SJSA1 (cell line): Measurements from ENCODE around the gene IFT122. TPM values are rescaled to one million over a fixed set of nuclear protein-coding genes. Genes with fewer than 3 reads are reported as not detected.
A peak's percentile ranks its signal among the peaks of the same experiment; 100 is the strongest.

Experiments used
- DNase-seq, 2 experiments: peaks; one replicate each; pipeline ENCODE4 v3.0.0-alpha.2; 2015 to 2020; ENCODE audit warnings: low spot score in 2 of 2, low read depth in 1 of 2
- H3K27ac ChIP-seq: fragments of 250-450 bp; sonication (Bioruptor Pico); 2 replicates; pipeline ENCODE4 v1.5.1; 2020; ENCODE audit warnings: mild to moderate bottlenecking, moderate library complexity
- H3K27me3 ChIP-seq: fragments of 250-450 bp; sonication (Bioruptor Pico); replicated peaks from 2 replicates; pipeline ENCODE4 v1.5.1; 2020; ENCODE audit warnings: mild to moderate bottlenecking, moderate library complexity
- H3K36me3 ChIP-seq: fragments of 250-450 bp; sonication (Bioruptor Pico); 2 replicates; pipeline ENCODE4 v1.5.1; 2020; ENCODE audit warnings: mild to moderate bottlenecking
- H3K4me1 ChIP-seq: fragments of 250-450 bp; sonication (Bioruptor Pico); replicated peaks from 2 replicates; pipeline ENCODE4 v1.6.1; 2021; ENCODE audit warnings: mild to moderate bottlenecking
- H3K4me3 ChIP-seq: fragments of 250-450 bp; sonication (Bioruptor Pico); 2 replicates; pipeline ENCODE4 v1.5.1; 2020; ENCODE audit warnings: mild to moderate bottlenecking
- H3K9me3 ChIP-seq: fragments of 250-450 bp; sonication (Bioruptor Pico); replicated peaks from 2 replicates; pipeline ENCODE4 v1.5.1; 2020; ENCODE audit warnings: mild to moderate bottlenecking
- total RNA-seq: library from RNA; depleted of rRNA; stranded (reverse); fragments of >200 nt; shearing (Covaris generic); gene quantifications from 2 replicates; pipeline ENCODE4 v1.2.3, GENCODE V29; 2014

Gene IFT122
- total RNA-seq, 1 experiment from 2014 or later: 13.3 TPM

DNA sequence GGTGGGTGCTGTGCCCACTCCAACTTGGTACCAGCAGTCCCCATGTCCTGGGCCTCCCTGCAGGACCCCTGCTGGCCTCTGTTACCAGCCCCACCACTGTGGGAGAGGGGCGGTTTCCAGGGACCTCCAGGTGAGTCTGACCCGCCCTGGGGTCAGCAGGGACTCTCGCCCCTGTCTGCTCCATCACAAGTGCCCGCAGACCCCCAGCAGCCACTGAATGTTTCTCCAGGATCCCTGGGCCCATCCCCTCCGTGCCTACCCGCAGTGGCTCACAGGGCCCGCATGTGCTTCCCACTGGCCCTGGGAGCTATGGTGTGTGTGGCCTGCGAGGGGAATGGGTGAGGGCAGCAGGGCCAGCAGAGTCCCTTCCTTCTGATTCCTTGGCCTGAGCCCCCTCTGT, 78.6 kb downstream of the IFT122 start:
- Histone ChIP-seq H3K4me3 (no peak overlapping the region), H3K27me3 (no peaks in the 10 kb centered on the region), H3K36me3 (peaks cover 3% of the 10 kb centered on the region; the same call in 1 of the 2 replicates), H3K27ac (no peak overlapping the region), H3K9me3 (no peaks in the 10 kb centered on the region), H3K4me1 (no peaks in the 10 kb centered on the region)
- no peak for DNase-seq

DNA sequence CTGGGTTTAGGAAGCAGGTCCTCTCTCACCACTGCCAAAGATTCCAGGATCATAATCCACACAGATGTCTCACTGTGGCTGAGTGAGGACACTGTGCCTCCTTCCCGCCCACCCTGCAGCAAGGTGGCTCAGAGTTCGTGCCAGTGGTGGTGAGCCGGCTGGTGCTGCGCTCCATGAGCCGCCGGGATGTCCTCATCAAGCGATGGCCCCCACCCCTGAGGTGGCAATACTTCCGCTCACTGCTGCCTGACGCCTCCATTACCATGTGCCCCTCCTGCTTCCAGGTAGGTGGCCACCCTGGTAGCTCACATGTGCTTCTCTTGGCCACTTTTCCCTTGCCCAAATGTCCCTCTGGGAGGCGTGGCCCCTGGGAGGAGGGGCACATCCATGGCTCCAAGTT, 79.4 kb downstream of the IFT122 start:
- H3K4me3 ChIP-seq: no peak overlapping the region
- no peaks in the 10 kb centered on the region for H3K27me3 ChIP-seq
- no peak overlapping the region for H3K27ac ChIP-seq
- DNase-seq: no peak
- no peaks in the 10 kb centered on the region; the same call in 1 of the 2 replicates for H3K36me3 ChIP-seq
- H3K9me3 ChIP-seq: no peaks in the 10 kb centered on the region
- H3K4me1 ChIP-seq: no peaks in the 10 kb centered on the region

DNA sequence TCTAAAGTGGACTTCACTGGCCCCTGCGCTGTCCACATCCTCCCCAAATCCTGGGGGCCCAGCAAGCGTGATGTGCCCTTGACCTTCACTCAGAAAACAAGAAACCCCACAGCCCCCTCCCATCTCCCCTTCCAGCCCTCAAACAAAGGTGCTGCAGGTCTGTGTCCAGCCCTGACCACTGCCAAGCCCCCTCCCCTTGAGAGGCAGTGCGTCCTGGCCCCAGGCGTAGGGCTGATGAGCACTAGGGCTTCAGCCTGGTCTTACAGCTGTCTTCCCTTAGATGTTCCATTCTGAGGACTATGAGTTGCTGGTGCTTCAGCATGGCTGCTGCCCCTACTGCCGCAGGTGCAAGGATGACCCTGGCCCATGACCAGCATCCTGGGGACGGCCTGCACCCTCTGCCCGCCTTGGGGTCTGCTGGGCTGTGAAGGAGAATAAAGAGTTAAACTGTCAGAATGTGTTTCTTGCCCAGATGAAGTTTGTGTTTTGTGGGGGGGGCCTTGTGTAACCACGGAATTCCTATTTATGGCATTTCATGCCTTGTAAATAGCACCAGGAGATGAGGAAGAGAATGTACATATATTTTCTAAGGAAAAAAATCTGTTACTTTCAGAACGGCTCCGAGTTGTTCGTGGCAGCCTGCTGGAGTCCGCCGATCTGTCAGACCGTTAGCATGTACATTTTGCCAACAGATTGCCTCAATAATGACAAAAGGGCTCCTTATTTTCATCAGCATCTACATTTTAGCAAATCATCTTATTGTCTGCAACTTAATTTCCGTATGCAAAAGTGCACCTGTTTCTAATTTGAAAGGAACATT, 80.1 kb downstream of the IFT122 start:
- Histone ChIP-seq H3K27me3 (no peaks in the 10 kb centered on the region), H3K4me1 (no peaks in the 10 kb centered on the region), H3K4me3 (no peak overlapping the region), H3K27ac (no peak overlapping the region), H3K36me3 (no peaks in the 10 kb centered on the region; the same call in 1 of the 2 replicates), H3K9me3 (no peaks in the 10 kb centered on the region)
- DNase-seq: no peak

DNA sequence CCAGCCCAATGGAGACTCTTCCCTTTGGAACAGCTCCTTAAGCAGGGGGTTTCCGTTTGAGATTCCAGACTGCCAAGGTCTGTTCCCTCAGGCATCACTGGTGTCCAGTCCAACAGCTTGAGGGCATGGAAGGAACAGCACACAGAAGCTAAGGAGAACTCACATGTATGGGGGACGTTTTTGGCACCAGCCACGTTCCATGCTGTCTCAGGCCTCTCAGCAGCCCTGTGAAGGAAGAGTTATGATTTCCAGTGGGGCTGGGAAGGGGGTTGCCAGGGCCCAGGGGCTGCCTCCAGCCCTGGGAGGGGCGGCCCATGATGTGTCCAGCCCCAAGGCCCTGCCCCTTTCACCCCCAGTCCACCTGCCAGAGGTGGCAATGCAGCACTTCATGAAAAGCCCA, 80.9 kb downstream of the IFT122 start:
- no peak for DNase-seq
- Histone ChIP-seq H3K9me3 (no peaks in the 10 kb centered on the region), H3K4me1 (no peaks in the 10 kb centered on the region), H3K27ac (no peak overlapping the region), H3K27me3 (no peaks in the 10 kb centered on the region), H3K4me3 (no peak overlapping the region), H3K36me3 (no peaks in the 10 kb centered on the region; the same call in 1 of the 2 replicates)

DNA sequence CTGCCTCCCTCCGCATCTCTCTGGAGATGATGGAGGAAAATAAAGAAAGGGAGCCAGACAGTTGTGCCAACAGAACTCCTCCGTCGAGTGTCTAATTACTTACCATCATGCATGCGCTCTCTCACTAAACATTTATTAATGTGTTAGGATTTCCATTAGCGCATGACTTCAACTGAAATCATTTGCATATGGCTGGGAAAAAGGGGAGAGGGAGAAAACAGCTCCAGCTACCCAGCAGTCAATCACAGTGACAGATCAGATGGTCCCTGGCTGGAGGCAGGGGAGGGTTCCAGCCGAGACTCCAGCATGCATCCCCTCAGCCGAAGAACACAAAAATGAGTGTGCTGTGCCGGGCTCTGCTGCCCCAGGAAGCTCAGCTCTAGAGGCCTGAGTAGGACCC, 81.6 kb downstream of the IFT122 start:
- H3K36me3 ChIP-seq: no peaks in the 10 kb centered on the region; the same call in 1 of the 2 replicates
- H3K4me1 ChIP-seq: no peaks in the 10 kb centered on the region
- no peak overlapping the region for H3K27ac ChIP-seq
- H3K9me3 ChIP-seq: no peaks in the 10 kb centered on the region
- no peak for DNase-seq
- no peaks in the 10 kb centered on the region for H3K27me3 ChIP-seq
- no peak overlapping the region for H3K4me3 ChIP-seq

DNA sequence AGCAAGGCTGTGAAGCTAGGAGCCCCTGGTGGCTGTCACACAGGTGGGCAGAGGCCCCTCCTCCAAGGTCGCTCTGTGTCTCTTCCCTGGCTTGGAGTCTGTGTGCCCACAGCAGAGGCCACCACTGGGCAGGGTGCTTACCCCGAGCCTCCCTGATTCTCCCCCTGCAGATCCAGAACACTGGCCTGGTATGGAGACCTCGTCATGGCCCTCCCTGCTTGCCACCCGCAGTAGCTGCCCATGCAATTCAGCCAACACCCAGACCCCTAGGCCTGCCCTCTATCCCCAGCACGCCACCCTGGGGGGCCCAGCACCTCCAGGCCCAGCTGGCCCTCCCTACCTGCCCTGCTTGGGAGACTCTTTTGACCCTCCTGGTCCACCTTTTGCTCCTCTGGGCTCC, 82.9 kb downstream of the IFT122 start:
- Histone ChIP-seq H3K27ac (no peak overlapping the region), H3K36me3 (no peaks in the 10 kb centered on the region; the same call in 1 of the 2 replicates), H3K9me3 (no peaks in the 10 kb centered on the region)

DNA sequence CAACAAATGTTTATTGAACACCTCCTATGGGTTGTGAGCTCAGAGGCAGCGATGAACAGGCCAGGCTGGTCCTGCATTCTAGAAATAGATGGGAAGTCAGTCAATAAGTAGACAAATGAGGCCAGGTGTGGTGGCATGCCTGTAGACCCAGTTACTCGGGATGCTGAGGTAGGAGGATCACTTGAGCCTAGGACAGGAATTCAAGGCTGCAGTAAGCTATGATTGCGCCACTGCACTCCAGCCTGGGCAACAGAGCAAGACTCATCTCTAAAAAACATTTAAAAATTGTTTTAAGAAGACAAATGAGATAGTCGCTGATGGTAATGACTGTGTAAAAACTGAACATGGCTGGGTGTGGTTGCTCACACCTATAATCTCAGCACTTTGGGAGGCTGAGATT, 84.1 kb downstream of the IFT122 start:
- Histone ChIP-seq H3K27me3 (no peaks in the 10 kb centered on the region), H3K27ac (no peak overlapping the region), H3K4me1 (no peaks in the 10 kb centered on the region), H3K36me3 (no peaks in the 10 kb centered on the region; the same call in 1 of the 2 replicates), H3K9me3 (no peaks in the 10 kb centered on the region), H3K4me3 (no peak overlapping the region)
- DNase-seq: no peak

More for the DNA sequence above, 82.9 kb downstream of the IFT122 start:
- Histone ChIP-seq H3K4me3 (no peak overlapping the region), H3K4me1 (no peaks in the 10 kb centered on the region), H3K27me3 (no peaks in the 10 kb centered on the region)
- no peak for DNase-seq

DNA sequence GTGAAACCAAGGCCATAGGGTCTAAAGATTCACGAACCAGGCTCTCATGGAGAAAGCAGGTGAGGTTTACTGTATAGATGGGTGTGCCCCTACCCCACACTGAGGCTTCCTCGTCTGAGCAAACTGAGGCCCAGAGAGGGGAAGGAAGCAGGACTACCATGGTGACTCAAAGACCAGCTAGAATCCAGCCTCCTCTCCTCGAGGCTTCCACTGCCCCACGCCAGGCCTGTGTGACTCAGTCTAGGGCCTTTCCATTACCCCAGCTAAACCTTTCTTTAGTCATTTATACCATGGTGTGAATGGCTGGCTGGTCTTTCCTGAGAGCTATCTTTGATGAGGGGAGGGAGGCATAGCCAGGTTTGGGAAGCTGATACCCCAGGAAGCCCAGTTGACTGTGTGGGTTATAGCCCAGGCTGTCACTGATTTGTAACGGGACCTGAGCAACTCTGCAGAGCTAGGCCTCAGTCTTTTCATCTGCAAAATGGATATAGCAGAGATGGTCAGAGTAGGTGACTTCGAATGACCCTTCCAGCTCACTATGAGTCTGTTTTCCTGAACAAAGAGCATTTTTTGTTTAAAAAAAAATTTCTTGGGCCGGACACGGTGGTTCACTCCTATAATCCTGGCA, 85.4 kb downstream of the IFT122 start:
- H3K27ac ChIP-seq: no peak overlapping the region
- H3K27me3 ChIP-seq: no peaks in the 10 kb centered on the region
- no peaks in the 10 kb centered on the region for H3K9me3 ChIP-seq
- no peak overlapping the region for H3K4me3 ChIP-seq
- peaks cover 13% of the 10 kb centered on the region for H3K4me1 ChIP-seq
- peak in 1 of 2 experiments; percentile 10 for DNase-seq
- no peaks in the 10 kb centered on the region for H3K36me3 ChIP-seq

DNA sequence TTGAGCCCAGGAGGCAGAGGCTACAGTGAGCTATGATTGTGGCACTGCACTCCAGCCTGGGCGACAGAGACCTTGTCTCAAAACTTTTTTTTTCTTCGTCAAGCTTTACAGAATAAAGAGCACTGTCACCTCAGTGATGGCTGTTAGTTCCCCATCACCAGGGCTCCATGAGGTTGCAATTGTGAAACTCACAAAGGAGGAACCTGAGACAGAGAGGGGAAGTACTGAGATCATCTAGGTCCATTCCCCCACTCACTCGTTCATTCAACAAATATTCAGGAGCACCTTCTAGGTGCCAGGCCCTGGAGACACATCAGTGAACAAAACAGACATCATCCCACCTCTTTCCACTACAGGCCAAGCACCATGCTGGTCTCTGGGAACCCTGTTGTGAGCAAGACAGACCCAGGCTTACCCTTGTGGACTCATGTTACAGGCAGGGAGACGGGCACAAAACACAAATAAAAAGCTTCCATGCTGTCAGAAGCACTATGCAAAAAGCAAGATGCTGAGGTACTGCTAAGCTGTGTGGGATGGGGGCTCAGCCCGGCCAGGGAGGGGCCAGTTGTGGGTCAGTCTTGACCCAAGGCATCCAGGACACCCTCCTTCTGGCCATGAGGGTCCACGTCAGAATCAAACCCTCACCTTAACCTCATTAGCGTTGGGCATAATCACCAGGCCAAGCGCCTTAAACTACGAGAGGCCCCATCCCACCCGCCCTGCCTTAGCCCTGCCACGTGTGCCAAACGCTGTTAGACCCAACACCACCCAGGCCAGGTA, 86.3 kb downstream of the IFT122 start:
- no peak overlapping the region for H3K27ac ChIP-seq
- no peaks in the 10 kb centered on the region for H3K27me3 ChIP-seq
- H3K4me1 ChIP-seq: peaks cover 18% of the 10 kb centered on the region
- no peaks in the 10 kb centered on the region for H3K36me3 ChIP-seq
- no peaks in the 10 kb centered on the region for H3K9me3 ChIP-seq
- no peak for DNase-seq
- H3K4me3 ChIP-seq: no peak overlapping the region

DNA sequence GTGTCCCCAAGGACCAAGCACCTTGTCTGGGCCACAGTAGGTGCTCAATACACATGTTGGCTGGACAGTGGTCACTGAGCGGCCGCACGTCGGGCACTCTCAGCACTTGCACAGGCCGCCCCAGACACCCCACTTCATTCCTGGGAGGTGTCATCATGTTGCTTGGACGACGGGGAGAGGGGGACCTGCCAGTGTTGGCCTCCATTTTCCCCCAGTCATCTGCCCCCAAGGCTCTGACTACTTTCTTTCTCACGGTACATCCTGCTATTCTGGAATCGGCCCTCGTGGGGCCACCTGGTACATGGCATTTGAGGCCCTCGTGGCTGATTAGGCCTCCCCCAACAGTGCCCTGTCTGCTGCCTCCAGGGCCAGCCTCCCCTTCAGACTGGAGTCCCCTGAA, 87.2 kb downstream of the IFT122 start:
- Histone ChIP-seq H3K4me1 (peaks cover 18% of the 10 kb centered on the region), H3K4me3 (no peak overlapping the region), H3K27me3 (no peaks in the 10 kb centered on the region), H3K27ac (no peak overlapping the region), H3K36me3 (no peaks in the 10 kb centered on the region), H3K9me3 (no peaks in the 10 kb centered on the region)
- no peak for DNase-seq

DNA sequence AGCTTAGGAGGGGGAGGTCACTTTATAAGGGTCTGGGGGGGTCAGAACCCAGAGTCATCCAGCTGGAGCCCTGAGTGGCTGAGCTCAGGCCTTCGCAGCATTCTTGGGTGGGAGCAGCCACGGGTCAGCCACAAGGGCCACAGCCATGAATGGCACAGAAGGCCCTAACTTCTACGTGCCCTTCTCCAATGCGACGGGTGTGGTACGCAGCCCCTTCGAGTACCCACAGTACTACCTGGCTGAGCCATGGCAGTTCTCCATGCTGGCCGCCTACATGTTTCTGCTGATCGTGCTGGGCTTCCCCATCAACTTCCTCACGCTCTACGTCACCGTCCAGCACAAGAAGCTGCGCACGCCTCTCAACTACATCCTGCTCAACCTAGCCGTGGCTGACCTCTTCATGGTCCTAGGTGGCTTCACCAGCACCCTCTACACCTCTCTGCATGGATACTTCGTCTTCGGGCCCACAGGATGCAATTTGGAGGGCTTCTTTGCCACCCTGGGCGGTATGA, 88.6 kb downstream of the IFT122 start, which contains the start of gene RHO:
Gene RHO (plus strand): TSS at position 51 of the 512 bp plus-strand sequence. CDS start 95 bp downstream, at position 146.
- H3K27ac ChIP-seq: no peak within 1 kb of the TSS
- no peak for DNase-seq
- no peak within 1 kb of the TSS for H3K4me3 ChIP-seq

DNA sequence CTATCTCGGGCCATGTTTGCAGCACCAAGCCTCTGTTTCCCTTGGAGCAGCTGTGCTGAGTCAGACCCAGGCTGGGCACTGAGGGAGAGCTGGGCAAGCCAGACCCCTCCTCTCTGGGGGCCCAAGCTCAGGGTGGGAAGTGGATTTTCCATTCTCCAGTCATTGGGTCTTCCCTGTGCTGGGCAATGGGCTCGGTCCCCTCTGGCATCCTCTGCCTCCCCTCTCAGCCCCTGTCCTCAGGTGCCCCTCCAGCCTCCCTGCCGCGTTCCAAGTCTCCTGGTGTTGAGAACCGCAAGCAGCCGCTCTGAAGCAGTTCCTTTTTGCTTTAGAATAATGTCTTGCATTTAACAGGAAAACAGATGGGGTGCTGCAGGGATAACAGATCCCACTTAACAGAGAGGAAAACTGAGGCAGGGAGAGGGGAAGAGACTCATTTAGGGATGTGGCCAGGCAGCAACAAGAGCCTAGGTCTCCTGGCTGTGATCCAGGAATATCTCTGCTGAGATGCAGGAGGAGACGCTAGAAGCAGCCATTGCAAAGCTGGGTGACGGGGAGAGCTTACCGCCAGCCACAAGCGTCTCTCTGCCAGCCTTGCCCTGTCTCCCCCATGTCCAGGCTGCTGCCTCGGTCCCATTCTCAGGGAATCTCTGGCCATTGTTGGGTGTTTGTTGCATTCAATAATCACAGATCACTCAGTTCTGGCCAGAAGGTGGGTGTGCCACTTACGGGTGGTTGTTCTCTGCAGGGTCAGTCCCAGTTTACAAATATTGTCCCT, 89.6 kb downstream of the IFT122 start:
- H3K4me1 ChIP-seq: peaks cover 22% of the 10 kb centered on the region

More for the DNA sequence above, 88.6 kb downstream of the IFT122 start, which contains the start of gene RHO:
- H3K4me1 ChIP-seq: peaks cover 18% of the 10 kb centered on the region
- no peaks in the 10 kb centered on the region for H3K36me3 ChIP-seq
- H3K27me3 ChIP-seq: no peaks in the 10 kb centered on the region
- no peaks in the 10 kb centered on the region for H3K9me3 ChIP-seq

More for the DNA sequence above, 89.6 kb downstream of the IFT122 start:
- no peak for DNase-seq
- Histone ChIP-seq H3K27ac (peak overlapping the region; percentile 15; the same call in 1 of the 2 replicates), H3K27me3 (no peaks in the 10 kb centered on the region), H3K4me3 (no peak overlapping the region), H3K9me3 (no peaks in the 10 kb centered on the region), H3K36me3 (no peaks in the 10 kb centered on the region)
